CD1c-positive myeloid dendritic cell (primary cell): ENCODE results near the gene RAB5IF.
"Not testable (repeated sequence)": the region's sequence is repeated elsewhere in the genome, so short reads cannot be mapped to it uniquely, and the experiment has no call there.

Experiments
- DNase-seq: peaks from one replicate; pipeline ENCODE4 v3.0.0-alpha.2; 2016; ENCODE audit errors: extremely low spot score

RAB5IF gene

GRCh38 chr20:36585410-36586125, 20.0 kb upstream of the RAB5IF start:
- DNase-seq, result no peak

GRCh38 chr20:36587388-36588070, 18.1 kb upstream of the RAB5IF start:
- DNase-seq, result no peak

GRCh38 chr20:36591281-36591680, 14.3 kb upstream of the RAB5IF start:
- no peak for DNase-seq

GRCh38 chr20:36591854-36592641, 13.5 kb upstream of the RAB5IF start:
- DNase-seq, result no peak

GRCh38 chr20:36593347-36593929, 12.1 kb upstream of the RAB5IF start:
- DNase-seq, result peak; percentile 5

GRCh38 chr20:36599912-36600345, 5.7 kb upstream of the RAB5IF start:
- DNase-seq, result peak; percentile 58

GRCh38 chr20:36601540-36601939, 4.0 kb upstream of the RAB5IF start:
- DNase-seq, result peak; percentile 74

- peak; percentile 57 for DNase-seq
Measured at GRCh38 chr20:36604952-36605398, 604 bp upstream of the RAB5IF start.

GRCh38 chr20:36606158-36607066, 833 bp downstream of the RAB5IF start:
- DNase-seq, result peak; percentile 77

- no peak for DNase-seq
Measured at GRCh38 chr20:36607586-36608387, 2.2 kb downstream of the RAB5IF start.

- DNase-seq, result not testable (repeated sequence)
Measured at GRCh38 chr20:36608388-36608728, 2.8 kb downstream of the RAB5IF start.

- DNase-seq, result no peak
Measured at GRCh38 chr20:36611625-36612024, 6.0 kb downstream of the RAB5IF start.

- no peak for DNase-seq
Measured at GRCh38 chr20:36613974-36614373, 8.4 kb downstream of the RAB5IF start.

GRCh38 chr20:36614781-36615557, 9.4 kb downstream of the RAB5IF start:
- DNase-seq, result no peak

- DNase-seq, result no peak
Measured at GRCh38 chr20:36620917-36621316, 15.3 kb downstream of the RAB5IF start.

GRCh38 chr20:36623444-36623843, 17.9 kb downstream of the RAB5IF start:
- no peak for DNase-seq

GRCh38 chr20:36624068-36624943, 18.7 kb downstream of the RAB5IF start:
- DNase-seq, result no peak

GRCh38 chr20:36624944-36625324, 19.4 kb downstream of the RAB5IF start:
- no peak for DNase-seq

GRCh38 chr20:36628076-36628475, 22.5 kb downstream of the RAB5IF start:
- peak; percentile 9 for DNase-seq
